ENCODE results near the gene IL11RA. TPM values are rescaled to one million over a fixed set of nuclear protein-coding genes. Genes with fewer than 3 reads are reported as not detected.

The IL11RA gene
- polyA plus RNA-seq, 1 experiment: 14.6 TPM

GRCh38 chr9:34684816-34685215 is 32.8 kb downstream of the IL11RA start:
- no peak for DNase-seq (ENCODE audit: low read depth, low spot score)
- H3K4me3 ChIP-seq (ENCODE audit: low read depth, low read length): no peak overlapping the region
- TF ChIP-seq CTCF (IDR thresholded peaks at IDR 0.05; ENCODE audit: low read depth, low read length): no peak
- ChIA-PET CTCF (interaction anchor here (2.3 to 2.9 kb wide), 2 partner anchors 16 to 18 kb away, joined by 14 to 16 read pairs; no protein-coding TSS in a partner anchor), POLR2A (no interaction called here)
- no peaks in the 10 kb centered on the region for H3K27me3 ChIP-seq (ENCODE audit: control insufficient read depth, insufficient read depth, low read length)
- no peaks in the 10 kb centered on the region for H3K9me3 ChIP-seq (ENCODE audit: control insufficient read depth, insufficient read depth, low read length)
- H3K27ac ChIP-seq (ENCODE audit: low read depth, low read length): no peak overlapping the region

GRCh38 chr9:34685591-34685990 is 33.6 kb downstream of the IL11RA start:
- Histone ChIP-seq H3K27ac (ENCODE audit: low read depth, low read length) (no peak overlapping the region), H3K27me3 (ENCODE audit: control insufficient read depth, insufficient read depth, low read length) (no peaks in the 10 kb centered on the region), H3K4me3 (ENCODE audit: low read depth, low read length) (no peak overlapping the region), H3K9me3 (ENCODE audit: control insufficient read depth, insufficient read depth, low read length) (no peaks in the 10 kb centered on the region)
- DNase-seq (ENCODE audit: low read depth, low spot score): no peak
- TF ChIP-seq CTCF (IDR thresholded peaks at IDR 0.05; ENCODE audit: low read depth, low read length): no peak
- ChIA-PET CTCF (interaction anchor here (0.8 to 2.9 kb wide), 3 partner anchors 15 to 214 kb away, joined by 3 to 16 read pairs (median 14); no protein-coding TSS in a partner anchor), POLR2A (no interaction called here)

GRCh38 chr9:34686231-34686630 is 34.2 kb downstream of the IL11RA start:
- Histone ChIP-seq H3K9me3 (ENCODE audit: control insufficient read depth, insufficient read depth, low read length) (no peaks in the 10 kb centered on the region), H3K27me3 (ENCODE audit: control insufficient read depth, insufficient read depth, low read length) (no peaks in the 10 kb centered on the region), H3K27ac (ENCODE audit: low read depth, low read length) (no peak overlapping the region), H3K4me3 (ENCODE audit: low read depth, low read length) (no peak overlapping the region)
- TF ChIP-seq CTCF (IDR thresholded peaks at IDR 0.05; ENCODE audit: low read depth, low read length): no peak
- POLR2A ChIA-PET: no interaction called here
- CTCF ChIA-PET: interaction anchor here (0.8 to 2.9 kb wide), 3 partner anchors 15 to 213 kb away, joined by 3 to 16 read pairs (median 14); no protein-coding TSS in a partner anchor
- DNase-seq (ENCODE audit: low read depth, low spot score): no peak

GRCh38 chr9:34686732-34687131 is 34.7 kb downstream of the IL11RA start:
- DNase-seq (ENCODE audit: low read depth, low spot score): no peak
- CTCF ChIA-PET: interaction anchor here (2.3 to 2.9 kb wide), 2 partner anchors 14 to 16 kb away, joined by 14 to 16 read pairs; no protein-coding TSS in a partner anchor
- H3K9me3 ChIP-seq (ENCODE audit: control insufficient read depth, insufficient read depth, low read length): no peaks in the 10 kb centered on the region
- no peak overlapping the region for H3K27ac ChIP-seq (ENCODE audit: low read depth, low read length)
- POLR2A ChIA-PET: no interaction called here
- H3K4me3 ChIP-seq (ENCODE audit: low read depth, low read length): no peak overlapping the region
- TF ChIP-seq CTCF (IDR thresholded peaks at IDR 0.05; ENCODE audit: low read depth, low read length): no peak
- no peaks in the 10 kb centered on the region for H3K27me3 ChIP-seq (ENCODE audit: control insufficient read depth, insufficient read depth, low read length)

- H3K27ac ChIP-seq (ENCODE audit: low read depth, low read length): no peak overlapping the region
- ChIA-PET CTCF (interaction anchor here (2.2 to 2.9 kb wide), 3 partner anchors 13 to 15 kb away, joined by 8 to 16 read pairs (median 14); no protein-coding TSS in a partner anchor), POLR2A (no interaction called here)
- no peak for TF ChIP-seq CTCF (IDR thresholded peaks at IDR 0.05; ENCODE audit: low read depth, low read length)
- no peak overlapping the region for H3K4me3 ChIP-seq (ENCODE audit: low read depth, low read length)
- DNase-seq (ENCODE audit: low read depth, low spot score): no peak
- H3K9me3 ChIP-seq (ENCODE audit: control insufficient read depth, insufficient read depth, low read length): no peaks in the 10 kb centered on the region
- H3K27me3 ChIP-seq (ENCODE audit: control insufficient read depth, insufficient read depth, low read length): no peaks in the 10 kb centered on the region
Observed at GRCh38 chr9:34687276-34688030, 35.5 kb downstream of the IL11RA start.

All from AG04450 (cell line).